Hepatocyte (in vitro differentiated cells): ENCODE data around the gene HBA1.

ENCODE experiments used
- CTCF ChIP-seq: fragments of 200-600 bp; sonication (generic); IDR thresholded peaks from 2 replicates; pipeline ENCODE4 v1.5.1; 2016; ENCODE audit warnings: antibody characterized with exemption, mild to moderate bottlenecking; ENCODE audit not compliant: poor library complexity
- EZH2 ChIP-seq: fragments of 200-600 bp; sonication (generic); IDR thresholded peaks from 2 replicates; pipeline ENCODE4 v1.6.1; 2016; ENCODE audit warnings: antibody characterized with exemption, mild to moderate bottlenecking, borderline replicate concordance

- TF ChIP-seq CTCF (no peak), EZH2 (no peak)
These were observed 29.8 kb upstream of the HBA1 start for GRCh38 chr16:146646-147045.
